HG03558 (cell line): ENCODE data around the gene SLC39A2.
"Not testable (repeated sequence)": the region's sequence is repeated elsewhere in the genome, so short reads cannot be mapped to it uniquely, and the experiment has no call there.

Experiments used
- ATAC-seq: cut with Tn5 transposase; IDR thresholded peaks from one replicate; pipeline ENCODE4 v1.9.1; 2021; ENCODE audit warnings: moderate number of reproducible peaks; ENCODE audit not compliant: unreplicated experiment; ENCODE audit errors: extremely low read depth

The SLC39A2 gene

DNA sequence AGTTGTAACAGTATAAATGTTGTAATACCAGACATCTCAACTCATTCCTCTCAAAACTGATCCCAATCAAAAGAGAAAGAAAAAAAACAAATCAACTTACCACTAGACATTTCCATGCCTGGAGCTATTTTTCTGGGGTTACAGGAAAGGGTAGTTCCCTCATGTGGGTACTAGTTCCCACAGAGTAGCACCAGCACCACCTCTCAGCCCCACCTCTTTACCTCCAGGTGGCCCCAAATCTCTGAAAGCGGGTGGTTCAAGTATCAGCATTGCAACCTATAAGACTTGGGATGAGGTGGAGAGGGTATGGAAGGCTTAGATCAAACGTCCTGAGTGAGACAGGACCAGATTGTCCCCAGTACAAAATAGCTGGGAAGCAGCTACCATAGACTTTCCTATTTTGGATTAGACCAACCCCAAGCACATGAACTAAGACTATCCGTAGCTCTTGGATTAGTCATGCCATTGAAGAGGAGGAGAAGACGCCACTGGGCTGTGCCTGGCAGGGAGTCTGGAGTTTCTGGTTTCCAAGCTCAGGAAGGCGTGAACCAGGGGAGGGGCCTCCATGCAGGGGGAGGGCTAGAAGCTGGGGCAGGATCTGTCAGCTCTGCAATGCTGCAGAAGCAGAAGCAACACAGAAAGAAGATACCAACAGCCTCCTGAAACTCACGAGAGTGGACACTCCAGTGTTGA is at the start of gene SLC39A2:
Gene SLC39A2 (plus strand): TSS at position 620 of the 693 bp plus-strand sequence. CDS start 154 bp downstream, outside the sequence.
- no peak for ATAC-seq

GRCh38 chr14:20954736-20955537 is 44.2 kb upstream of the SLC39A2 start, which contains the start of gene RNASE2:
RNASE2 (plus strand) TSS chr14:20955487; CDS start chr14:20955772, 285 bp downstream.
- ATAC-seq = not testable (repeated sequence)

GRCh38 chr14:20955538-20955873 is 43.6 kb upstream of the SLC39A2 start:
- not testable (repeated sequence) for ATAC-seq

DNA sequence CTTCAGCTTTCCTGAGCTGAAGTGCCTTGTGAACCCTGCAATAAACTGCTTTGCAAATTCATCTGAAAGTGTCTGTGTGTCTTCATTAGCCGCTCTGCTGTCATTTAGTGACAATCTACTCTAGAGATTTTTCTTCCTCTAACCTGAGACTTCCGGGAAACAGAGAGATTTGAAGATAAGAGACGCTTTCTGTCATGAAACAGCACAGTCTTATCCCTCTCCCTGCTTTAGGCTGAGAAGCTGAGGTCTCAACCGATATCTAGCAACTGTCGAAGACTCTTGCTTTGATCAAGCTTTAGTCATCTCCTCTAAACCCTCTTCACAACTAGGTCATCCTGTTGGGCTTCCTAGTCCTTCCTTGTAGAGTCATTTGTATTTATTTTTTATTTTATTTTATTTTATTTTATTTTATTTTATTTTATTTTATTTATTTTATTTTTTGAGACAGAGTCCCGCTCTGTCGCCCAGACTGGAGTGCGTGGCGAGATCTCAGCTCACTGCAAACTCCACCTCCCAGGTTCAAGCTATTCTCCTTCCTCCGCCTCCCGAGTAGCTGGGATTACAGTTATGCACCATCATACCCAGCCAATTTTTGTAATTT is 42.6 kb upstream of the SLC39A2 start:
- ATAC-seq = no peak

DNA sequence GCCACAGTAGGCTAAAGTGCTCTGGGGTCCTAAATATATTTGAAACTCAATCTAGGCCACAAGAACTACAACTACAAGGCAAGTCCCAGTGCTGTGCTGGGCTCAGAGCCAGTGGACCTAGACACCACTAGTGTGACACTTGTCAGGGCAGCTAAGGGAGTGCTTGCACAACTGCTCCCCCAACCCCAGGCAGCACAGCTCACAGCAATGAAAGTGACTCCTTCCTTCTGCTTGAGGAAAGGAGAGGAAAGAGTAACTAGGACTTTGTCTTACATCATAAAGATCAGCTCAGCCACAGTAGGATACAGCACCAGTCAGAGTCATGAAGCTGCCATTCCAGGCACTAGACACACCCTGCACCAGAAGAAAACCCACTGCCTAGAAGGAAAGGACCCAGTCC is 40.1 kb upstream of the SLC39A2 start:
- ATAC-seq = not testable (repeated sequence)

- ATAC-seq = no peak
Measured at GRCh38 chr14:20969336-20969735, 29.8 kb upstream of the SLC39A2 start.

DNA sequence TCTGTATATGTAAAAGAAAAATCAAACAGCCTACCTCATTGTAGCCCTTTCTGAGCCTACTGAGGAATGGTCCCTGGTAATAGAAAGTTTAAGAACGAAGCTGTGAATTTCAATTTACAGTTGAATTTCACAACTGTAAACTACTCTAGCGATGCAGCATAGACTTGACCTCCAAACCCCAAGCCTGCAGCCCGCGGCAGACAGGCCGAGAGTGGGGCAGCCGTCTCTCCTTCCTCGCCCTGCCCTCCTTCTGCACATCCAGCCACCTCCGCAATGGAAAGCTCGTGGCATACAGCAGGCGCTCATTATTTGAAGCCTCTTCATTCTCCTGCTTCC is 28.5 kb upstream of the SLC39A2 start:
- no peak for ATAC-seq

DNA sequence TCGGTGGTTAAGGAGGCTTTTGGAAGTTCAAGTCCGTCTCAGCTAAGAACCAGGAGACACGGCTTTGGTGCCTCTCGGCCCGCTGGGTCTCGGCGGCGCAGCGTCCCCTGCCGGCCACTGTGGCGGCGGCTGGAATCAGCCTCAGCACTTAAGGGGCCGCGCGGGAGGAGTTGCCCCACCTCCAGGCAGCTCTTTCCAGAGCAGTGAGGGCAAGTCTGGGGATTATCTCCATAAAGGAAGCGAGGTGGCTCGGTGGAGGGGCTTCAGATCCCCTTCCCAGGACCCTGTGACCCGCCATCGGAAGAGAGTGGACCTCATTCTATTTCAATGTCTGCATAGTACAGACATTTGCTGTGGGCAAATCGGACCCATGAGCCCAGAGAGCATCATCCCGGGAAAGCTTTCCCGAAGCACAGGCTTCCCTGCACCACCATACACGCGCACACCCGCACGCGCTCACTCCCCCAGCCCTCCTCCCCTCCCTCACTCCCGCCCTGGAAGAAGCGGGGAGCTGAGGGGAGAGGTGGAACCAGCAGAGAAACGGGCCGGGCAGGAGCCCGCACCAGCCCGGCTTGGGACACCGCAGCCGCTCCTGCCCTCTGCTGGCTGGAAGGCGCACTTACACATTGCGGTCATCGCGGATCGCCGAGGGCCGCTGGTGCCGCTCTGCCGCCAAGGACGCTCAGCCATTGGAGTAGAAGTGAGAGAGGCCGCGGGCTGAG is 27.9 kb upstream of the SLC39A2 start:
- ATAC-seq = peak; percentile 62

DNA sequence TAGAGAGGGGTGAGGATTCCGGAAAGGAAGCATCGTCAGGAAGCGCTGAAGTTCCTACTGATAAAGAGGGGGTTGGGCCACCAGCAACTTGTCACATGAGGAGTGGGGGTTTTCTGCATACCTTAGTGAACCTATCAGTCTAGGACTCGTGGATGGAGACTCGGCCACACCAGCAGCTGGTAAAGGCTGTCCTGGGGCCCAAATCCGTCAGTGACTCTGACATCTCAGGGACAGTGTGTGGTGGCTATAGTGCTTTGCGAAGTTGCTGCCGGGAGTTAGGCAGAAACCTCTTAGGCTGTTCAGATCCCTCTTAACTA is 27.4 kb upstream of the SLC39A2 start:
- ATAC-seq = no peak

DNA sequence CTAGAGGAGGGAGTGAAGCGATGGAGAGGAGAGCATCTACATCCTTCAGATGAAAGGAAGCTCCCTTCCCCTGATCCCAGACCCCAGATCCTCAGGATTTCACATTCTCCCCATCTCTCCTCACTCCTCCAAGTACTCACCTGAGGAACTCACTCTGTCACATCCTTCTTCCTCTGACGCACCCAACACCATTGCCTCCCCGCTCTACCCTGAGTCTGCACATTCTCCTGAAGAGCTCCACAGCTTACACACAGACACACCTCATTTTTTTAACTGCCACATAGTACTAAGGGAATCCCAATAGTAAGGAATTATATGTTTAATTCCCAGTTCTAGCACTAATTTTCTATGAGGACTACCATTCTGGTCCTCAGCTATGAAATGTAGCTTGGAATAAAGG is 25.6 kb upstream of the SLC39A2 start:
- no peak for ATAC-seq

DNA sequence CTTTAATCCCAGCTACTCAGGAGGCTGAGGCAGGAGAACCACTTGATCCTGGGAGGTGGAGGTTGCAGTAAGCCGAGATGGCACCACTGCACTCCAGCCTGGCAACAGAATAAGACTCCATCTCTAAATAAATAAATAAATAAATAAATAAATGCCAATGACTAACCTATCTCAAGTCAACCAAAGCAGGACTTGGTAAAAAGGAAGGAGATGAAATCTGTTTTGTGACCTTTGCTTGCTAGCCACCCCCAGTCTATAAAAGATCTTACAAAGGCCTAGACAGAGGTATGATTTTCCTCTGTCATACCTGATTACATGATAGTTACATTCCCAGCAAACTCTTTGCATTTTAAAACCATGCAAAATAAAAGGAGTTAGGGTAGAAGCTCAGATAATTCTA is 22.8 kb upstream of the SLC39A2 start:
- no peak for ATAC-seq

DNA sequence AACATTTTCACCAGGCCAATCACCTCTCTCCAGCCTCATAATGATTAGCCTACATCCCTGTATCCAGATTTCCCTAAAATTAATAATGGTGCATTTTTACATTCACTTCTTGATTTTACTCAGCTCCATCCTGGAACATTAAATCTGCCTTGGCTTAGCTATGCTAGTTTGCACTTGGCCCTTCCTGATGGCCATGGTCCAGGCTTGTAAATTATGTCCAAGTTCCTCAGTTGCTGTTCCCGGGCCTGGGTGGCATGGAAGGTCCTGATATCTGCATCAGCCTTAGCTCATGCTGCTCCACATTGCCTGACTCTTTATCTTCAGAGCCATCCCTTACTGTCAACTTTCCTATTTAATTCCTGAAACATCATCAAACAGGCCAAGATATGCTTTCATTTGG is 20.4 kb upstream of the SLC39A2 start:
- no peak for ATAC-seq

DNA sequence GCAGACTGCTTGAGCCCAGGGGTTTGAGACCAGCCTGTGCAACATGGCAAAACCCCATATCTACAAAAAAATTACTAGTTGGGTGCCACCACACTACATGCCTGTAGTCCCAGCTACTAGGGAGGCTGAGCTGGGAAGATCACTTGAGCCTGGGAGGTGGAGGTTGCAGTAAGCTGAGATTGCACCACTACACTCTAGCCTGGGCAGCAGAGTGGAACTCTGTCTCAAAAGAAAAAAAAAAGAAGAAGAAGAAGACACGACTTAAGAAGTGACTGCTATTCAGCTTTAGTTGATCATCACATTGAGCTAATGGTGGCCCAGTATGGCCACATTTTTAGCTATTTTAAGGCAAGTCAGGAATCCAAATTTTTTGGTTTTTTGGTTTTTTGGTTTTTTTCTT is 18.2 kb upstream of the SLC39A2 start:
- no peak for ATAC-seq

DNA sequence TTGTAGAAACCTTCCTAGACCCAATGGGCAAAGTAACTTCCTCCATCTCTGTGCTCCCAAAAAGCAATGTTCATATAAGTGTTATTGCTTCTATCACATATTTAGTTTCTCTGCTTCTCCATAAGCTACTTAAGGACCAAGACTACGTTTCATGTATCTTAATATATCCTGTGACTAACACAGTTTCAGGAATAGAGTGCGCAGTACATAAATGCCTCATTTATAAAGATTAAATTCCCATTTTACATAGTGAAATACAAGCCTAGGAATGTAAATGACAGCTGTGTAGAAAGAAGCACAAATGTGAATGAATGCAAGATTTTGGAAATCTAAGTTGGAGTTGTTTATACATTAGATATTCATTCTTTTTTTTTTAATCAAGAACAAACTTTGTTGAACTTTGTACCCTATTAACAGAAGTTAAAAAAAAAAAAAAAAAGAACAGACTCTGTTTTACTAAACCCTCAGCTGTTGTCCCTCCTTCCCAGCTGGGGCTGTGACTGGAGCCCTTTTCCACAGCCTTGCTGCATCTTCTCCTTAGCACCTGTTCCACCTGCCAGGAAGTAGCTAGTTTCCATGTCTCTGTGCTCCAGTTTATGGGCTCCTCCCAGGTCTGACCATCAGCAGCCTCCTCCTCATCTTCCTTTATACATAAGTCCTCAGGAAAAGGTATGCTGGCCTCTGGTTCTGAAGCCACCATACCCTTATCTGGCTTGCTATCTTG is 16.3 kb upstream of the SLC39A2 start:
- no peak for ATAC-seq

DNA sequence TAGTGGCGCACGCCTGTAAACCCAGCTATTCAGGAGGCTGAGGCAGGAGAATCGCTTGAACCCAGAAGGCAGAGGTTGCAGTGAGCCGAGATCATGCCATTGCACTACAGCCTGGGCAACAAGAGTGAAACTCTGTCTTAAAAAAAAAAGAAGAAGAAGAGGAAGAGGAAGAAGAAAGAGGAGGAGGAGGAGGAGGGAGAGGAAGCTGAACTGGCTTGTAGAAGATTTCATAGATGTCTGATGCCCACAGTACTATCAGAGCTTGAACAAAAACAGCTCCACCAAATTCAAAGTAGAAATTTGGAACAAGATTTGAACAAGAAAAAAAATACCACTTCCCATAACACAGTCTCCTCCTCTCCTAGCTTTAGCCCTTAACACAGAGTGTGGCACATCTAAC is 13.4 kb upstream of the SLC39A2 start:
- not testable (repeated sequence) for ATAC-seq

DNA sequence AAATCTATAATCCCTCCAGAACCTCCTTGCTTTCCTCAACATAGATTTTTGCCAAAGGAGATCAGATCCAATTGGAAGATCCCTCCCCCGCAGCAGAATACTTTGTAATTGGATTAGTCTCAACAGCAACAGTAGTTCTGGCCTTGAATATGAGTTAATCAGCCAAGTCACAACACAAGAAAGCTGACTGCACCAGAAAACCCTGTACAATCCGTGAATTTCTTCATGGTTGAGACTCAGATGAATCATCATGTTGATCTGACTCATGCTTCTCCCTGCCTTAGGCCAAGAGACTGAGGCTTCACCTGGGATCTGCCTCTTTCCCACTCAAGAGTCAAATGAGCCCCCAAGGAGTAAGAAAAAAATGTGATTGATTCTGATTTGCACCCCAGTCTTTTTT is 12.3 kb upstream of the SLC39A2 start:
- ATAC-seq = no peak

- no peak for ATAC-seq
Measured at GRCh38 chr14:20988717-20989470, 10.2 kb upstream of the SLC39A2 start.

GRCh38 chr14:20989471-20989786 is 9.7 kb upstream of the SLC39A2 start:
- ATAC-seq = no peak

GRCh38 chr14:20989787-20990600 is 9.1 kb upstream of the SLC39A2 start, which contains the start of gene METTL17:
METTL17 (plus strand) TSS chr14:20989980; CDS start chr14:20990003, 23 bp downstream.
- peak; percentile 93 for ATAC-seq
